IPS-15b (cell line): ENCODE results near the gene RIPK4.

Experiments used
- H3K27me3 ChIP-seq: one replicate; pipeline ENCODE4 v1.6.1; 2013; ENCODE audit warnings: low read length; ENCODE audit not compliant: control insufficient read depth, insufficient read depth
- H3K36me3 ChIP-seq: one replicate; pipeline ENCODE4 v1.6.1; 2013; ENCODE audit warnings: low read length; ENCODE audit not compliant: control insufficient read depth, insufficient read depth
- H3K4me1 ChIP-seq: one replicate; pipeline ENCODE4 v1.6.1; 2013; ENCODE audit warnings: mild to moderate bottlenecking, low read length; ENCODE audit not compliant: control insufficient read depth, insufficient read depth
- H3K4me3 ChIP-seq: one replicate; pipeline ENCODE4 v1.5.1; 2013; ENCODE audit warnings: low read depth, low read length
- H3K9ac ChIP-seq: one replicate; pipeline ENCODE4 v1.6.1; 2013; ENCODE audit warnings: low read depth, mild to moderate bottlenecking, low read length
- H3K9me3 ChIP-seq: one replicate; pipeline ENCODE4 v1.6.1; 2013; ENCODE audit warnings: mild to moderate bottlenecking, low read length; ENCODE audit not compliant: control insufficient read depth, insufficient read depth

RIPK4 gene

DNA sequence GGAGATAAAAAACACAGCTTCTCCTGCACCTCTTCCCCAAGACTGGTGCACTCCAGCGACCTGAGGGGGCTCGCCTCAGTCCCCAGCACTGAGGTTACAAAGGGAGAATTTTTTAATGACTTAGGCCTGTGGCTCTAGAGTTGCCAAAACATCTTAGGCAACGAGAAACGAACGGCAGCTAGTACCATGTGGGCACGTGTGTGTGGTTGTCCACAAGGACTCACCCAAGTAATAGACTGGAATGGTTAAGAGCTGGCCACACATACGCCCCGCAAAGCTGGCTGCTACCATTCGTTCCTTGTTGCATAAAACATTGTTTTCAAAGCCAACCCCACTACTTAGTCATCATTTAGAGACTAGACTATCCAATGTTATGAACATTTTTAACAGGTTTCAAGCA is 26.9 kb downstream of the RIPK4 start:
- H3K4me1 ChIP-seq, result no peaks in the 10 kb centered on the region
- no peak overlapping the region for H3K9ac ChIP-seq
- H3K9me3 ChIP-seq, result no peaks in the 10 kb centered on the region
- H3K36me3 ChIP-seq, result peaks cover 26% of the 10 kb centered on the region
- H3K27me3 ChIP-seq, result no peaks in the 10 kb centered on the region
- H3K4me3 ChIP-seq, result no peak overlapping the region

DNA sequence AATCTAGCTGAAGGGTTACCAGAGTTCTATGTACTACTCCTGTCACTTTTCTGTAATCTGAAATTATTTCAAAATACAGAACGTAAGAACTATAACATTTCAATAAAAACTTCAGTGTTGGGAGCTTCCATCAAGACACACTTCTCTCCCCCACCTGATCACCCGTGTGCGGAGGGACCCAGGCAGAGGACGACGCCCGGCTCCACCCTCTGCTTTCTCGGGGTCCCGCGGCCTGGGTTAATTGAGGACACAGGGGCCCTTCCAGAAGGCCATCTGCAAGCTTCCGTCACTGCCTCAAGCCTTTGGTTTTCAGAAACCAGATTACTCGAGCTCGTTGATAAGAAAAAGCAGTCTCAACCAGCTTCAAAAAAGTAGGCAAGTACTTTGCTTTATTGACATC is 27.8 kb downstream of the RIPK4 start:
- no peaks in the 10 kb centered on the region for H3K4me1 ChIP-seq
- H3K9ac ChIP-seq, result no peak overlapping the region
- H3K4me3 ChIP-seq, result no peak overlapping the region
- peaks cover 19% of the 10 kb centered on the region for H3K36me3 ChIP-seq
- no peaks in the 10 kb centered on the region for H3K27me3 ChIP-seq
- H3K9me3 ChIP-seq, result no peaks in the 10 kb centered on the region

DNA sequence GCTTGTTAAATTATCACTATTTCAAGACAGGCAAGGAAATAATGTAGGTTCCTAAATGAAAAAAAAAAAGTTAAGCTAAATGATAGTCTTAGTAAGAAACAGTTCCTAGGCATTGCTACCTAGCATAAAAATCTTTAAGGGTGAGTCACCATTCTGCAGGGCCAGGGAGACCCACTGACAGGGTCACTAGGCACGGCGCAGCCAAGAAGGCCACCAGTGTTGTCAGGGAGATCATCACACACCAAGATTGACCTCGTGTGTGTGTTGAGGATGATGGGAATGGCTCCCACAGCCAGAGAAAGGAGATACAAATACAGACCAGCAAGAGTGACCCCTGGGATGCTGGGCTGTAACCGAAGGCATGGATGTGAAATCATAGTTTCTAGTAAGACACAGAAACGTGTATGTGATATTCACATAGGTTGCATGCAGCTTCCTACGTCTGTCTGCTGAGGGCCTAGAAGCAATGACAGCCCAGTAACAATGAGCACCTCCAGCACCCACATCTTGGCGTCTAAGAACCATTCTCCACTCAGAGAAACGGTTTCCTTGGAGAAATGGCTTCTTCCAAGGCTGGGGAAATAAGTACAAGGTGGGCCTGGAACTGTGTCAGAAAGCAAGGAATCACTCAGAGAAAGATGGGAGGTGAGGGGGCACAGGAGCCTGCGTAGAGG is 29.1 kb downstream of the RIPK4 start:
- Histone ChIP-seq H3K27me3 (no peaks in the 10 kb centered on the region), H3K4me3 (no peak overlapping the region), H3K36me3 (peaks cover 17% of the 10 kb centered on the region), H3K9me3 (no peaks in the 10 kb centered on the region), H3K4me1 (no peaks in the 10 kb centered on the region), H3K9ac (no peak overlapping the region)

DNA sequence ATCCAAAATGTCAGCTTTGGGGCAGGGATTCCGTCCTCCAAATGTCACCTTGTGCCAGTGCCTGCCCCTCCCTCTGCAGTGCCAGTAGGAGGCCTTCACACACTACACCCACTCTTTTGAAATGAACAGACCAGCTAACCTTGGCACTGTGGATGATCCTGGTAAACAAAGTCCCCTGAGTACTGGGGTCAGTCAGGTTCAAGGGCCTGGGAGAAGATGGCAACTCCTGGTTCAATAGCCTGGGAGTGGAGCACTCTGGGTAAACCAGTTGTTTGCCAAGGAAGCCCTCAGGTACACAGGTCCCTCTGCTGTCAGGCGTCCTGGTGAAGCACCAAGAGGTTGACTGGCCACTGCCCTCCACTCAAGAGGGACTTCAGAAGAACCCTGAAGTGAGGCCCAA is 30.4 kb downstream of the RIPK4 start:
- no peaks in the 10 kb centered on the region for H3K4me1 ChIP-seq

DNA sequence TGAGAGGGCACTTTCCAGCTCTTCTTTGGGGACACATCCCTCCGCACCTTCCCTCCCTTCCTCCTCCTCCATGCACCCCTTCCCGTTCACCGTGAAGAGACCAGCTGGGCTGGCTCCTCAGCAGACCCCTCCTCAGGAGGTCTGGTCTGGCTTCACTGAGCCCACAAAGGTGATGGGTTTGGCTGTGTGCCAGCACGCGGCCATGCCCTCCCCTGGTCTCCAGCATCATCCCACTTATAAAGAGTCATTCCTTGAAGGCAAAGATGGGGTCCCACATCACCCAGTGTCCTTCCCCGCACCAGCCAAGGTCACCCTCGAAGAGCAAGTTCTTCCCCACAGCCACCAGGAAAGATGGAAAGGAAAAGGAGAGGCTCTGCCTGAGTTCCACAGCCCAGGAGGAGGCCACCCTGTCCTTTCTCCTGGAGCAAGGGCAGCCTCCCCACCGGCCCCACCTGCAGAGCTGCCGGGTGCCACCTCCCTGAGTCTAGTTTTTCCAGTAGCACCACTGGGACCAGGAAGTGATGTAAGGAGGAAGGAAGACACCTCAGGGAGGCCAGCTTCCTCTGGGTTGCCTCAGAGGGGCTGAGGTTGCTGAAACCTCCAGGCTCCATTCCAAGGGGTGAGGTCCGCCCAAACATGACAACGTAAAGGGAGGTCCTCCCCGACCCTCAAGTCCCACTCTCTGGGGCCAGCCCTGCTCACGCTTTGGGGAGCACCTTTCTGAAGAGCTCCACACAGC is 32.7 kb downstream of the RIPK4 start:
- no peaks in the 10 kb centered on the region for H3K9me3 ChIP-seq
- no peaks in the 10 kb centered on the region for H3K27me3 ChIP-seq
- H3K36me3 ChIP-seq, result no peaks in the 10 kb centered on the region
- H3K4me1 ChIP-seq, result peaks cover 5% of the 10 kb centered on the region
- no peak overlapping the region for H3K4me3 ChIP-seq
- H3K9ac ChIP-seq, result no peak overlapping the region

More for the DNA sequence above, 30.4 kb downstream of the RIPK4 start:
- H3K27me3 ChIP-seq, result no peaks in the 10 kb centered on the region
- peaks cover 12% of the 10 kb centered on the region for H3K36me3 ChIP-seq
- H3K9ac ChIP-seq, result no peak overlapping the region
- no peak overlapping the region for H3K4me3 ChIP-seq
- no peaks in the 10 kb centered on the region for H3K9me3 ChIP-seq

DNA sequence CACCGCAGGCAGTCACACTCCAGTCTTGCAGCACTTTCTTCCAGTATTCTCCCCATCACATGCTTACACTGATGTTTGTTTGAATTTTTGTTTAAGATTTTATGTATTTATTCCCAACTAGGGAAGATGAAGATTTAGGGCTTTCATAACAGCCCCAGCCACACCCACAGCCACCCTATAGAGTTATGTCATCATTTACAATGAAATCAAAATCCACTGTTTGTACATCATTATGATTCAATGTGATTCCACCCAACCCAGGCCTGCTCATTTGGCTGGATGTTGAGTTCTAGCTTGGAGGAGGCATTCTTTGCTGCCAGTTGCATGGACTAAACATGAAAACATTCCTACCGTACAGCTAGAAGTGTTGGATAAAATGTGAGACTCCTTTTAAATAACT is 35.8 kb downstream of the RIPK4 start:
- no peak overlapping the region for H3K9ac ChIP-seq
- no peaks in the 10 kb centered on the region for H3K36me3 ChIP-seq
- no peak overlapping the region for H3K4me3 ChIP-seq
- peaks cover 6% of the 10 kb centered on the region for H3K27me3 ChIP-seq
- no peaks in the 10 kb centered on the region for H3K9me3 ChIP-seq
- H3K4me1 ChIP-seq, result peaks cover 5% of the 10 kb centered on the region

DNA sequence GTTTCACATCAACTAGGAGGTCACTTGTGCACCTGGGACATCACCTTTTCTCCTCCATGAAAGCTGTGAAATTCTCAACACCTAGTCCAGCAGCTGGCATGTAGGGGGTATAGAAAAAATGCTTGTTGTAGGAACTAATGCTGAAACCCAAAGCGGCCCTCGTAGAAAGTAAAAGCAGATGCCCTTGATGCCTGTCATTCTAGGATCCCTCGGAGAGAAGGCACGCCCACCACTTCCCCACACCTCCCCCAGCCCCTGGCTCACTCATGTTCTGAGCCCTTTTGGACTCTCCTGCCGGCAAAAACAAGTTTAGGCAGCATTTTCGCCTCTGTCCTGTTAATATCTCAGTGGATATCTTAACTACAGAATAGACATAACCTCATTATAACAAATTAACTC is 36.5 kb downstream of the RIPK4 start:
- Histone ChIP-seq H3K4me1 (peaks cover 6% of the 10 kb centered on the region), H3K27me3 (peaks cover 13% of the 10 kb centered on the region), H3K36me3 (no peaks in the 10 kb centered on the region), H3K9me3 (no peaks in the 10 kb centered on the region), H3K9ac (no peak overlapping the region), H3K4me3 (no peak overlapping the region)

DNA sequence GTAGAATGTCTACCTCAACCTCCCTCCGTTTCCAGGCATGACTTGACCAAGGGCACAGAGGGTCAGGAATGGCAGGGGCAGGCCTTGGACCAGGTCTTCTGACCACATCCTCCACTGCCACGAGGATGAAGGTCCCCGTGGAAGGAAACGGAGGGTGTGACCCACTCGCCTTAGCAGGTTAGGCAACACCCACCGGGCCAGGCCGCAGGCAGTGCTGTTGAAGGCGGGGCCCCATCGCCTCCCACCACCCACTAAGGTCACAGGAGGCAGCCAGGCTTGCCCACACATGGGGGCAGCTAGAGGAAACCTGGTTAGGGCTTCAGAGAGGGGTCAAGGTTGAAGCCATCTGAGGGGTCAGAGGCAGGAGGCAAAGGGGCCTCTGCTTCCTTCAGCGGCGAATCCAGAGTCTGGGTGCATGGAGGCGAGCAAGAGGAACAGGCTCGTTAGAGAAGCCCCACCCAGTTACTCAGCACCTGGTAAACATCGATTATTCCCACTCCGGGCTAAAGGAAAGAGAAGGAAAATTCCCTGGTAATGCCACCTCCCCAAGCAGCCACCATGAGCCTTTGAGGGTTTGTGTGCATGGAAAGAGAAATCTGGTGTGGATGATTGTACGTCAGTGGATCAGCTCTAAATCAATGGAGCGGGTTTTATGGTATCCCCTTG is 37.0 kb downstream of the RIPK4 start:
- H3K9ac ChIP-seq, result no peak overlapping the region
- peaks cover 16% of the 10 kb centered on the region for H3K27me3 ChIP-seq
- no peaks in the 10 kb centered on the region for H3K9me3 ChIP-seq
- no peaks in the 10 kb centered on the region for H3K36me3 ChIP-seq
- H3K4me1 ChIP-seq, result peaks cover 7% of the 10 kb centered on the region
- H3K4me3 ChIP-seq, result no peak overlapping the region

DNA sequence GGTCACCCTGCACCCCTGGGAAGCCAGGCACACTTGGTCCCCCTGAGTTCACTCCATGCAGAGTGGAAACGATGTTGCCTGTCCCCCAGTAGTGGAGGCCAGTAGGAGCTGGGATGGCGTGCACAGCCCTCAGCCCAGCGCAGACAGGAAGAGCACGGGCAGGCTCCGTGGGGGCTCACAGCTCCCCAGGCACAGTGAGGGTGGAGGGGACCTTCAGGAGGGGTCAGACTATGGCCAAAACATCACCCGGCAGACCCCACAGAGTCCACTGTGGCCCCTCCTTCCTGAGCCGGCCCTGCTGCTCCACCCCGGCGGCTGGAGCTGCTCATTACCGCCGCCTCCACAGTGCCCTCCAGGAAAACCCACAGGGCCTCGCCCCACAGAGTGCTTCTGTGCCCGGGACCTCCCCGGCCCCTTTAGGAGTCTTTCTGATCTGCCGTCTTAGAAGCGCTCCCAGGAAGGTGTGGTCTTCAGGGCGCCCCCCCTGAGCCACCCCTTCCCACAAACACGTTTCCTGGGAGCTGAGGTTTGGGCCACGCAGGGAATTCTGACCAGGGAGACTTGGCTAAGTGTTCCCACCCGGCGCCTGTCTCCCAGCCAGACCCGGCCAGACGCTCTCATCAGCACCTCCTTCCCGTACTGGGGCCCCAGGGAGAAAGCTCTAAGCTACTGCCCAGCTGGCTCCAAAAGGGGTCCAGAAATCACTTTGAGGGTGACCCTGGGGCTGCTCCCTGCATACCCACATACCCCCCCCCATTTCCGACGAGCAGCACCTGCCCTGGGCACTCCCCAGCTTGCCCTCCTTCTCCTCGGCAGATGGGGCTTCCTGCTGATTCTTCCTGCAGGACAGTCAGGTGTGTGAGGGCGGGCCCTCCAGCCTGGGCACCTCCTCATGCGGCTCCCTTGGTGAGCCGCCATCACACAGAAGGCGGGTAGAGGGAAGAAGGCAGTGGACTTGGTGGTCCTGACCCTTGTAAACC is 38.8 kb downstream of the RIPK4 start:
- Histone ChIP-seq H3K36me3 (no peaks in the 10 kb centered on the region), H3K27me3 (peaks cover 20% of the 10 kb centered on the region), H3K9ac (no peak overlapping the region)

DNA sequence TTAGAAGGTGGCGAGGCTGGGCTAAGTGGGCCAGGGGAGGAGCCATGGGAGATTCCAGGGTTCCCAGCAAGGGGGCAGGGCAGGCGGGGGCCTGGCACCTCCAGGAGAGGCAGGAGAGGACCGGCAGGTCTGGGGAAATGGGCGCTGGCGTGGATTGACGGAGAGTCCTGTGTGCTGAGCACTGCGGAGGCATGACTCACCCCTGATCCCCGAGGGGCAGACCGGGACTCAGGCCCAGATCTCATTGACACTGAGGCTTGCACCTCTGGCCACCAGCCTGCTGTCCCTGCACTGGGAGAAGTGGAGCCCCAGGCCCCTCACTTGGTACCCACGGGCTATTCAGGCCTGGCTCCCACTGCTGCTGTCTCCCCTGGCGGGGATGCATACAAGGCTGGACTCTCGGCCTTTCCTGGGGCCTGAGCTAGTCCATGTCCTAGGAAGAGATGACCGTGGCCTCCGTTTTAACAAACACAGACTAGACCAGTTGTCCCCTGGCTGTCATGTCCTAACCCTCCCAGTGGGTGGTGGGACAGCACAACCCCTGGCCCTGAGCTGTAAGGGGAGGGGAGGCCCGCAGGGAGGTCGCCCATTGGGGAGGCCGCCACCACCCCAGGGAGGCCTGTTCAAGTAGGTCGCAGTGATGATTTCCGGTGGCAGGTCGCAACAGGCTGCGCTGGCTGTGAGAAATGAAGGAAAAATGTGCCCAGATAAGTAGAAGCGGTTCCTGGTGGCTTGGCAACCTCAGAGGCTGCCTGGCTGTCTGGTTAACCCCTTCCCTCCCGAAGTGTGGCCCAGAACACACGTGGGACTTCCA is 39.7 kb downstream of the RIPK4 start:
- Histone ChIP-seq H3K9me3 (no peaks in the 10 kb centered on the region), H3K9ac (no peak overlapping the region), H3K4me1 (peaks cover 7% of the 10 kb centered on the region), H3K36me3 (no peaks in the 10 kb centered on the region), H3K4me3 (no peak overlapping the region), H3K27me3 (peaks cover 20% of the 10 kb centered on the region)

More for the DNA sequence above, 38.8 kb downstream of the RIPK4 start:
- H3K4me3 ChIP-seq, result no peak overlapping the region
- peaks cover 7% of the 10 kb centered on the region for H3K4me1 ChIP-seq
- H3K9me3 ChIP-seq, result no peaks in the 10 kb centered on the region

DNA sequence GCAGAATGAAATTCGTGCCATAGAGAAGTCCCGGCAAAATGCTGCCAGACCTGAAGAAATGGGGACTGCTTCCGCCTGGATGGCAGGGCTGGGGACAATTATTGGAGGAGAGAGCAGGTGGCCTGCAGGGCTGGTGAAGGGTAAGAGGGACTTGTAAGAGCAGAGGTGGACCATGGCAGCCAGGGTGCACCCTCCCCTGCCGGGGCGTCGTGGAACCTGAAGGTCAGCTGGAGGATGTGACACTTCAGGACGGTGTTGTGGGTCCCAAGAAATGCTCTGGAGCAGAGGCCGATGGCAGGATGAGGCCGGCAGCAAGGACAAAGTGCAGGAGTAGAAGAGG is 40.3 kb downstream of the RIPK4 start:
- Histone ChIP-seq H3K27me3 (peaks cover 20% of the 10 kb centered on the region), H3K4me3 (no peak overlapping the region), H3K4me1 (peaks cover 7% of the 10 kb centered on the region), H3K9me3 (no peaks in the 10 kb centered on the region), H3K36me3 (no peaks in the 10 kb centered on the region), H3K9ac (no peak overlapping the region)
